MG63 (cell line): Measurements from ENCODE around the gene COX7A1. TPM values are rescaled to one million over a fixed set of nuclear protein-coding genes. Genes with fewer than 3 reads are reported as not detected.
"Not testable (repeated sequence)": the region's sequence is repeated elsewhere in the genome, so short reads cannot be mapped to it uniquely, and the experiment has no call there.

Experiments
- DNase-seq: peaks from one replicate; pipeline ENCODE4 v3.0.0-alpha.2; 2020
- H3K27me3 ChIP-seq: fragments of 250-450 bp; sonication (Bioruptor Pico); 2 replicates; pipeline ENCODE4 v1.5.1; 2020; ENCODE audit warnings: mild to moderate bottlenecking, moderate library complexity
- H3K36me3 ChIP-seq: fragments of 250-450 bp; sonication (Bioruptor Pico); 2 replicates; pipeline ENCODE4 v1.5.1; 2020; ENCODE audit warnings: mild to moderate bottlenecking, moderate library complexity
- H3K4me3 ChIP-seq: fragments of 250-450 bp; sonication (Bioruptor Pico); 2 replicates; pipeline ENCODE4 v1.5.1; 2020; ENCODE audit warnings: mild to moderate bottlenecking, moderate library complexity
- H3K9me3 ChIP-seq: fragments of 250-450 bp; sonication (Bioruptor Pico); 2 replicates; pipeline ENCODE4 v1.5.1; 2020; ENCODE audit warnings: mild to moderate bottlenecking, moderate library complexity
- total RNA-seq: library from RNA; depleted of rRNA; stranded (reverse); fragments of >200 nt; shearing (Covaris generic); gene quantifications from 2 replicates; pipeline ENCODE4 v1.2.3, GENCODE V29; 2014; ENCODE audit warnings: low replicate concordance; rRNA removed

COX7A1 gene
- total RNA-seq = not detected in 2 replicates

DNA sequence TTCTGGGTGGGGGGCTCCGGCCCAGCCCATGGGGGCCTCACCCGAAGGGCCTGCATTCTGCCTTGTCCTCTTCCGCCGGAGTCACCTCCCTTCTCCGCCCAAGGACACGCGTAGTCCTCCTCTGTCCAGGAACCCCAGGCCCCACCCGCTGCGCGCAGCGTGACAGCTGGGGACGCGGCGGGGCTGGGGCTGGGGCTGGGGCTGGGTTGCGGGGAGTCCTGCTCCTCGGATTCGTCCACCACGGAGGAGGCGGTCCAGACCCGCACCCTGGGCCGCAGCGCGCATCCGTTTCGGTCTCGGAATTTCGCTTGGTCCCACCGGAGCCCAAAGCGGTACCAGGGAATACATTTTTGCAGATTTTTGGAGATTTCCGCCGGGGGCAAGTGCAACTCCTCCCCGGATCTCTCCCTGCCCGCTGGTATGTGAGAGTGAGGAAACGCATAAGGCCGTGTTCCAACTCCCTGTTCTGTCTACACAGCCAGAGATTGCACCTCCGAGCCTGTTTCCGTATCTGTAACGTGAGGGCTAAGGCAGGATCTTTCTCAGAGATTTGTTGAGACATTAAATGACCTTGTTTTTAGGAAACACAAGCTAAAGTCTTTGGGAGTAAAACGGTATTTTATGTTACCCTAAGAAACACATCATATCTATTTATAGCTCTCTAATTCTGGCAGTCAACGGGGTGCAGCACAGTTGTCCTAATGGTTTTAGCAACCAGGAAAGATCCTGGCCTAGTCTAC is at the start of gene COX7A1:
Gene COX7A1 (minus strand): TSS at position 96 of the 740 bp plus-strand sequence. CDS start 40 bp downstream, at position 56.
- DNase-seq = no peak
- Histone ChIP-seq H3K36me3 (peaks cover 40% of the 10 kb centered on the region), H3K9me3 (no peaks in the 10 kb centered on the region), H3K27me3 (no peaks in the 10 kb centered on the region), H3K4me3 (no peak within 1 kb of the TSS)

DNA sequence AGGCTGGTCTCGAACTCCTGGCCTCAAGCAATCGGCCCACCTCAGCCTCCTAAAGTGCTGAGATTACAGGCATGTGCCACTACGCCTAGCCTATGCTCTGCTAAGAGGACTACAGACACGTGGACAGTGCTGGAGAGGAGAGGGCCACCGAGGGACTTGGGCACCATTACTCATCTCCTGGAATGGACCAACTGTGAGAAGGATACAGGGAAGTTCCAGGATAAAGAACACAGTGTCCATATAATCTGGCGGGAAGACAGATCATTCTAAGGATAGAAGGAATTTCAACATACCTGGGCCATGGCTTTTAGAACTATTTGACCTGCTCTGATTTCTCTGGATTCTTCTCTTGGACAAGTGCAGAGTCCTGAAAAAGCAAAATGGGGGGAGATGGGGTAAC is 49.4 kb upstream of the COX7A1 start:
- Histone ChIP-seq H3K9me3 (no peaks in the 10 kb centered on the region), H3K36me3 (no peaks in the 10 kb centered on the region; the same call in none of the 2 replicates), H3K4me3 (no peak overlapping the region), H3K27me3 (no peaks in the 10 kb centered on the region)
- DNase-seq = no peak

DNA sequence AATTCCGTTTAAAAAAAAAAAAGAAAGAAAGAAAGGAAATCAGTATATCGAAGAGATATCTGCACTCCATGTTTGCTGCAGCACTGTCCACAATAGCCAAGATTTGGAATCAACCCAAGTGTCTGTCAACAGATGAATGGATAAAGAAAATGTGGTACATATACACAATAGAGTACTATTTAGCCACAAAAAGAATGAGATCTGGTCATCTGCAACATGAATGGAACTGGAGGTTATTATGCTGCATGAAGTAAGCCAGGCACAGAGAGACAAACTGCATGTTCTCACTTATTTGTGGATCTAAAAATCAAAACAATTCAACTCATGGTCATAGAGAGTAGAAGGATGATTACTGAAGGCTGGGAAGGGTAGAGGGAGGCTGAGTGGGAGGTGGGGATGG is 45.9 kb upstream of the COX7A1 start:
- no peaks in the 10 kb centered on the region for H3K27me3 ChIP-seq
- no peak for DNase-seq
- no peaks in the 10 kb centered on the region for H3K9me3 ChIP-seq
- no peak overlapping the region for H3K4me3 ChIP-seq
- H3K36me3 ChIP-seq = peaks cover 14% of the 10 kb centered on the region

DNA sequence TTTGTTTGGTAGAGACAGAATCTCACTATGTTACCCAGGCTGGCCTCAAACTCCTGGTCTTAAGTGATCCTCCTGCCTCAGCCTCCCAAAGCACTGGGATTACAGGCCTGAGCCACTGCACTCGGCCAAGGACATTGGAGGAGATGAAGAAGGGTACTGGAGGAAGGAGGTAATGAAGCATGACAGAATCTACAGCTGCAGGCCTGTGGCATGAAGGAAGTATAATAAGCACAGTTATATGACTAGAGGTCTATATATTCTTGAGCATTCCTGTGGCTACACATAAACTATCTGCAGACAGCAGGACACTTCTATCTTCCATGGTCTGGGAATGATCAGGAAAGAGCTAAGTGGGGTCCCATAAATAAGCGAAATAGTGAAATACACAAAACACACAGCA is 44.0 kb upstream of the COX7A1 start:
- H3K36me3 ChIP-seq = peaks cover 14% of the 10 kb centered on the region
- H3K27me3 ChIP-seq = no peaks in the 10 kb centered on the region
- DNase-seq = no peak
- no peaks in the 10 kb centered on the region for H3K9me3 ChIP-seq
- no peak overlapping the region for H3K4me3 ChIP-seq

DNA sequence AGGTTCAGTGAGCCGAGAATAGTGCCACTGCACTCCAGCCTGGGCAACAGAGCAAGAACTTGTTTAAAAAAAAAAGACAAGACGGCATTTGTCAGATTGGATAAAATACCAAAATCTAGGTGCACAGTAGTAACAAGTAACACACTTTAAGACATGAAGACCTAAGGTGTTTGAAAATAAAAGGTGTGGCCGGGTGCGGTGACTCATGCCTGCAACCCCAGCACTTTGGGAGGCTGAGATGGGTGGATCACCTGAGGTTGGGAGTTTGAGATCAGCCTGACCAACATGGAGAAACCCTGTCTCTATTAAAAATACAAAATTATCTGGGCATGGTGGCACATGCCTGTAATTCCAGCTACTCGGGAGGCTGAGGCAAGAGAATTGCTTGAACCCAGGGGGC is 34.5 kb upstream of the COX7A1 start:
- H3K9me3 ChIP-seq, DNase-seq, H3K4me3 ChIP-seq, H3K27me3 ChIP-seq: not testable (repeated sequence)
- H3K36me3 ChIP-seq = peaks cover 20% of the 10 kb centered on the region

DNA sequence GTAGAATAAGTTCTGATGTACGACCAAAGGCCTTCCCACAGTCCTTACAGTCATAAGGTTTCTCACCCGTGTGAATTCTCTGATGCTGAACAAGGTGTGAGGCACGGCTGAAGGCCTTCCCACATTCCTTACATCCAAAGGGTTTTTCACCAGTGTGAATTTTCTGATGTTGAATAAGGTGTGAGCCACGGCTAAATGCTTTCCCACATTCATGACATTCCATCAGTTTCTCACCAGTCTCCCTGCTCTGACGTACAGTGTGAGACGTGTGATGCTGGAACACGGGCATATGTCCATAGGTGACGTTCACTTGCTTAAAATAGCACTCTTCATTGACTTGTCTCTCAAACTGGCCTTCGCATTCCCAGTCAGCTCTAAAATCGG is 31.0 kb upstream of the COX7A1 start:
- Histone ChIP-seq H3K4me3 (no peak overlapping the region), H3K36me3 (peaks cover 15% of the 10 kb centered on the region), H3K9me3 (no peaks in the 10 kb centered on the region), H3K27me3 (no peaks in the 10 kb centered on the region)
- no peak for DNase-seq

DNA sequence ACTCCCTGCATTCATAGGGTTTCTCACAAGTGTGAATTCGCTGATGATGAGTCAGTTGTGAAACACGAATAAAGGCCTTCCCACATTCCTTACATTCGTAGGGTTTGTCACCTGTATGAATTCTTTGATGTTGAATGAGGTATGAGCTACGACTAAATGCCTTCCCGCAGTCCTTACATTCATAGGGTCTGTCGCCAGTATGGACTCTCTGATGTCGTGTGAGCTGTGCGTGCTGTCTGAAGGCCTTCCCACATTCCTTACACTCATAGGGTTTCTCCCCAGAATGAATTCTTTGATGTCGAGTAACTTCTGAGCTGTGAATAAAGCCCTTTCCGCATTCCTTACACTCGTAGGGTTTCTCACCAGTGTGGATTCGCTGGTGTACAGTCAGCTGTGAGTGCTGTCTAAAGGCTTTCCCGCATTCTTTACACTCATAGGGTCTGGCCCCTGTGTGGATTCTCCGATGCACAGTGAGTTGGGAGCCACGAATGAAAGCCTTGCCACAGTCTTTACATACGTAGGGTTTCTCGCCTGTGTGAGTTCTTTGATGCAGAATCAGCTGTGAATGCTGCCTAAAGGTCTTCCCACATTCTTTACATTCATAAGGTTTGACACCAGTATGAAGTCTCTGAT is 30.5 kb upstream of the COX7A1 start:
- Histone ChIP-seq H3K27me3 (no peaks in the 10 kb centered on the region), H3K9me3 (no peaks in the 10 kb centered on the region), H3K4me3 (no peak overlapping the region), H3K36me3 (peaks cover 15% of the 10 kb centered on the region)
- no peak for DNase-seq

DNA sequence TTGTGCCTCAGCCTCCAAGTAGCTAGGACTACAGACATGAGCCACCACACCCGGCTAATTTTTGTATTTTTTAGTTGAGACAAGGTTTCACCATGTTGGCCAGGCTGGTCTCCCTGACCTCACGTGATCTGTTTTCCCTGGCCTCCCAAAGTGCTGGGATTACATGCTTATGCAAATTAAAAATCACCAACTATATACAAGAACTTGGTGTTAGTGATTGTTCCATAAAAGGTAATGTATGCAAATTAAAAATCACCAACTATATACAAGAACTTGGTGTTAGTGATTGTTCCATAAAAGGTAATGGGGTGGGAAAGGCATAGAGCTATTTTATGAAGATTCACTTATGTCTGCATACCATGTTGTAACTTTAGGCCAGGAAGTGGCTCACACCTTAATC is 26.8 kb upstream of the COX7A1 start:
- not testable (repeated sequence) for DNase-seq, H3K27me3 ChIP-seq, H3K9me3 ChIP-seq, H3K4me3 ChIP-seq
- peaks cover 15% of the 10 kb centered on the region for H3K36me3 ChIP-seq

DNA sequence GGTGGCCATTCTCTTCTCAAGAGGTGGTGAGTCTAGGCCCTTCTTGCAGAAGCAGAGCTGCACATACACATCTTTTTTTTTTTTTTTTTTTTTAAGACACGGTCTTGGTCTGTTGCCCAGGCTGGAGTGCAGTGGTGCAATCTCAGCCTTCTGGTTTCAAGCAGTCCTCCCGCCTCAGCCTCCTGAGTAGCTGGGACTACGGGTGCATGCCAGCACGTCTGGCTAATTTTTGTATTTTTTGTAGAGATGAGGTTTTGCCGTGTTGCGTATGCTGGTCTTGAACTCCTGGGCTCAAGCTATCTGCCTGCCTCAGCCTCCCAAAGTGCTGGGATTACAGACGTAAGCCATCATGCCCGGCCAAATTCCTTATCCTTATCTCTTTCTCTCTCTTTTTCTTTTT is 21.6 kb upstream of the COX7A1 start:
- not testable (repeated sequence) for H3K36me3 ChIP-seq, DNase-seq, H3K9me3 ChIP-seq, H3K4me3 ChIP-seq, H3K27me3 ChIP-seq

DNA sequence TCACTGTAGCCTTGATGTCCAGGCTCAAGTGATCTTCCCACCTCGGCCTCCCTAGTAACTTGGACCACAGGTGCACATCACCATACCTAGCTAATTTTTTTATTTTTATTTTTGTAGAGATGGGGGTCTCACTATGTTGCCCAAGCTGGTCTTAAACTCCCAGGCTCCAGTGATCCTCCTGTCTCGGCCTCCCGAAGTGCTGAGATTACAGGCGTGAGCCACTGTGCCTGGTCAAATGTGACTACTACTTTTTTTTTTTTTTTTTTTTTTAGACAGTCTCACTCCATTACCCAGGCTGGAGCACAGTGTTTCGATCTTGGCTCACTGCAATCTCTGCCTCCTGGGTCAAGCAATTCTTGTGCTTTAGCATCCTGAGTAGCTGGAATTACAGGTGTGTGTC is 20.6 kb upstream of the COX7A1 start:
- H3K4me3 ChIP-seq = no peak overlapping the region
- no peaks in the 10 kb centered on the region for H3K9me3 ChIP-seq
- H3K36me3 ChIP-seq = no peaks in the 10 kb centered on the region; the same call in 1 of the 2 replicates
- DNase-seq = no peak
- no peaks in the 10 kb centered on the region for H3K27me3 ChIP-seq

DNA sequence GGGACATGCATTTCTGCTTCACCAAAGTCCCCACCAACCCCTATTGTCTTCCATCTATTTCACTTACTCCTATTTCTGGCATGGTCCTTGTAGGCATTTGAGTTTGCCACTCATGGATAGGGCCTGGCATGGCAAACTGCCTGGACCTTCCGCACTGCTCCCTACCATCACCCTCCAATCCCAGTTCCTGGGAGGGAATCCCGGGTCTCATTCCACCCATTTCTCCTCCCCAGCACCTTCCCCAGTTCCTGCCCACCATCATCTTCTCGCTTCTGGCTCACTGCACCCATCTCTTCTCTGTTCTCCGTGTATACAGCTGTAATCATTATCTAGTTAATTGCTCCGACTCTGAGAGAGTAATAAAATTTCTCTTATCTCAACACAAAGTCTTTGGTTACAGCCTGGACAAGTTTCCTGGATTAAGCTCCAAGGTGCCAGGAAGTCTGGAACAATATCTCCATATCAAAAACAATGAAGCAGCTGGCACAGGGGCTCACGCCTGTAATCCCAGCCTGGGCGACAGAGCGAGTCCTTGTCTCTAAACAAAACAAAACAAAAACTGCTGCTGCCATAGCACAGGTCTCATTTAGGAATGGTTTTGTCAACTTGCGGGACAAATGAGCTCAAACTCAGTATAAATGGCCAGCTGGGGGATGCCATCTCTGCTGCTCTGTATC is 17.0 kb upstream of the COX7A1 start:
- no peaks in the 10 kb centered on the region for H3K9me3 ChIP-seq
- peak; percentile 50 for DNase-seq
- H3K4me3 ChIP-seq = no peak overlapping the region
- H3K27me3 ChIP-seq = no peaks in the 10 kb centered on the region
- peaks cover 7% of the 10 kb centered on the region for H3K36me3 ChIP-seq

DNA sequence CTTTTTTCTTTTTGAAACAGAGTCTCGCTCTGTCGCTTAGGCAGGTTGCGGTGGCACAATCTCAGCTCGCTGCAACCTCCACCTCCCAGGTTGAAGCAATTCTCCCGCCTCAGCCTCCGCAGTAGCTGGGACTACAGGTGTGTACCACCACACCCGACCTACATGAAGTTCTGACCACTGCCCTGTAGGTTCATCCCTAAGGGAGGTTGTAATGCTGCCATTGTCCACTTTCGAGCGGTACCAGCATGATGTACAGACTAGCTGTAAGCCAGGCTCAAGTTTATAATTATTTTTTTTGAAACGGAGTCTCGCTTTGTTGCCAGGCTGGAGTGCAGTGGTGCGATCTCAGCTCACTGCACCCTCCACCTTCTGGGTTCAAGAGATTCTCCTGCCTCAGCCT is 11.6 kb upstream of the COX7A1 start:
- Histone ChIP-seq H3K9me3 (no peaks in the 10 kb centered on the region), H3K4me3 (no peak overlapping the region), H3K27me3 (no peaks in the 10 kb centered on the region), H3K36me3 (peaks cover 12% of the 10 kb centered on the region)
- DNase-seq = no peak

DNA sequence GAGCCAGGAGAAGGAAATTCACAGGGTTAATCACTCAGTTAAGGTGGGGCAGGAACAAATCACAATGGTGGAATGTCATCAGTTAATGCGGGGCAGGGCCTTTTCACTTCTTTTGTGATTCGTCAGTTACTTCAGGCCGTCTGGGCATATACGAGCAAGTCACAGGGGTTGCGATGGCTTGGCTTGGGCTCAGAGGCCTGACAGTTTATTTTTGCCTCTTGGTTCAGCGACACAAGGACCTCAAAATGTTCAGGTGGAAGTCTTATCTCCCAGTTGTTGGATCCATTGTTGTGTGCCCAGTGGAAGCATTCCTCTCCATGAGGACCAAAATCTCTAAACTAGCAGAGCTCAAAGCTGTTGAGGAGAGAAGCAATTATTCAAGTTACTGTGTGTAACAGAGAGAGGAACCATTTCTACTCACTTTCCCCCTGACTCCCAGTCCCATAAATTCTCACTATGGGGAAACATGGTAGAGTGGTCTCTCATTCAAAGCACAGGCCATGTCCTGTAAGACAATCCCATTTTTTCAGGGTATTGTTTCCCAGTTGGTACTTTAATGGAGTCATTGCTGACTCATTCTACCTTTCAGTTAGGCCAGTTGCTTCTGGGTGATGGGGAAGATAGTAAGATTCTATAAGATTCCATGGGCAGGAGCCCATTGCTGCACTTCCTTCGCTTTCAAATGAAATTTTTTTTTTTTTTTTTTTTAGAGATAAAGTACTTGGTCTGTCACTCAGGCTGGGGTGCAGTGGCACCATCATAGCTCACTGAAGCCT is 8.8 kb upstream of the COX7A1 start:
- no peak overlapping the region for H3K4me3 ChIP-seq
- no peaks in the 10 kb centered on the region for H3K9me3 ChIP-seq
- no peak for DNase-seq
- H3K27me3 ChIP-seq = no peaks in the 10 kb centered on the region
- H3K36me3 ChIP-seq = peaks cover 16% of the 10 kb centered on the region

DNA sequence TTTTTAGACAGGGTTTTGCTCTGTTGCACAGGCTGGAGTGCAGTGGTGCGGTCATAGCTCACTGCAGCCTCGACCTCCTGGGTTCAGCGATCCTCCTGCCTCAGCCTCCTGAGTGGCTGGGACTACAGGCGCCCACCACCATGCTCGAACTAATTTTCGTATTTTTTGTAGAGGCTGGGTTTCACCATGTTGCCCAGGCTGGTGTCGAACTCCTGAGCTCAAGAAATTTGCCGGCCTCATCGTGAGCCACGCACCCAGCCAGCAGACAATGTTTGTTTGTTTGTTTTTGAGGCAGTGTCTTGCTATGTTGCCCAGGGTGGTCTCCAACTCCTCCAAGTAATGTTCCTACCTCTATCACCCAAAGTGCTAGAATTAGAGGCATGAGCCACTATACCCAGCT is 879 bp upstream of the COX7A1 start:
- Histone ChIP-seq H3K36me3 (peaks cover 45% of the 10 kb centered on the region), H3K9me3 (no peaks in the 10 kb centered on the region), H3K27me3 (no peaks in the 10 kb centered on the region), H3K4me3 (no peak overlapping the region)
- no peak for DNase-seq

DNA sequence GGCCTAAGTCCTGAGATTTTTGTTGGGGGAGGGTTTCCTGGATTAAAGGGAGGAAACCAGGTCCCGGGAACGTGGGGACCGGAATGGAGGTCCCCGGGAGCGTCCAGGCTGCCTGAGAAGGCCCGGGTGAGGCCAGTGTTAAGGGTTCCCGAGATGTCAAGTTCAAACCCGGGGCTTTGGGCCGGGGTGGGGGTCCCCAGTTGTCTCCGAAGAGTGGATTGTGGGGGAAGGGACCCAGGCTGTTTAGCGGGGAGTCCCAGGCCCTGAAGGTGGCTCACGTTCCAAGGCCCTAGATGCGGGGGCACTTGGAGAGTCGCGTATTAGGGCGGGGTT is 262 bp downstream of the COX7A1 start:
- no peaks in the 10 kb centered on the region for H3K9me3 ChIP-seq
- no peak overlapping the region for H3K4me3 ChIP-seq
- peaks cover 43% of the 10 kb centered on the region for H3K36me3 ChIP-seq
- no peaks in the 10 kb centered on the region for H3K27me3 ChIP-seq
- DNase-seq = no peak

DNA sequence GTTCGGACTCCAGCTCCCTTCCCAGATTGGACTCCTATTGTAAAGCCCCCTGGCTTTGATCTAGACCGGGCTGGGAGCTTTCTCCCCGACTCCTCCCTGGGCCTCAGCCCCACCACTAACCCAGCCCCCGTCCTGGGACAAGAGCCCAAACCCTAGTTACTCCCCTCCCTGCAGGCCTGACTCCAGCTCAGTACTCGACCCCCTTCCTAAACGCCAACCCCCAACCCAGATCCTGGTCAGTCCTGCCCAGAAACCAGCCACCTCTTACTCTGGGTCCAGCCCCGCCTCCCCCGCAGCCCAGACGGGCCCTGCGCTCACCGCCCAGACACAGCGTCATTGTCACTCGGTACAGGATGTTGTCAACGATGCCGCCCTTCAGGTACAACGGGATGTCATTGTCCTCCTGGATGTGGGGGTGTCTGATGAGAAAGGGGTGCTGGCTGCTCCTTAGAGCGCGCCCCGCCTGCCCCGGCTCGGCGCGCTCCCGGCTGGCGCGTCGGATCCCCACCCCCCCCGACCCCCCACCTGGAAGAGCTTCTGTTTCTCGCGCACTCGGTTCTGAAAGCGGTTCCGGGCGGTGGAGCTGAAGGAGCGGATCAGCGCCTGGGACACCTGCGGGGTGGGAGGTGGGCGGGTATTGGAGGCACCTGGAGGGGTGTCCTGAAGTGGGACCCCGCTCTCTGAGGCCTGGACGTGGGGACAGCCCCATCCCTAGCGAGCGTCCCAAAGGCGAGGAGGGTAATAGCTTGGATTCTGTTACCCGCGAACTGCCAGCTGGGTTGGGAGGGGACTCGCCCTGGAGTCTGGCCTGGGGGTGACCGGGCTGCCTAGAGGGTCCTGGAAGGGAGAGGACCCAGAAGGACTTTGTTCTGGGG is 866 bp downstream of the COX7A1 start:
- no peak for DNase-seq
- H3K4me3 ChIP-seq = no peak overlapping the region

More for the DNA sequence above, 866 bp downstream of the COX7A1 start:
- Histone ChIP-seq H3K36me3 (peaks cover 49% of the 10 kb centered on the region), H3K27me3 (no peaks in the 10 kb centered on the region), H3K9me3 (no peaks in the 10 kb centered on the region)
